MM.1S (cell line): ENCODE results near the gene SPAG17.

Experiments used
- DNase-seq: peaks from one replicate; pipeline ENCODE4 v3.0.0-alpha.2; 2015
- H2AFZ ChIP-seq: fragments of 300-600 bp; sonication (generic); 2 replicates; pipeline ENCODE4 v1.6.0; 2016; ENCODE audit warnings: antibody characterized with exemption, low read length
- H3F3A ChIP-seq: fragments of 300-600 bp; sonication (generic); 2 replicates; pipeline ENCODE4 v1.6.1; 2016; ENCODE audit warnings: mild to moderate bottlenecking, antibody characterized with exemption, low read length, moderate library complexity, mixed read lengths; ENCODE audit not compliant: insufficient read depth
- H3K27ac ChIP-seq: fragments of 300-600 bp; sonication (generic); 2 replicates; pipeline ENCODE4 v1.5.1; 2016; ENCODE audit warnings: mild to moderate bottlenecking, low read length
- H3K27me3 ChIP-seq: fragments of 300-600 bp; sonication (generic); replicated peaks from 2 replicates; pipeline ENCODE4 v1.6.0; 2016; ENCODE audit warnings: low read length; ENCODE audit not compliant: insufficient read depth
- H3K36me3 ChIP-seq: fragments of 300-600 bp; sonication (generic); replicated peaks from 2 replicates; pipeline ENCODE4 v1.6.1; 2016; ENCODE audit warnings: mild to moderate bottlenecking, low read length, mixed read lengths; ENCODE audit not compliant: insufficient read depth
- H3K4me1 ChIP-seq: fragments of 300-600 bp; sonication (generic); 2 replicates; pipeline ENCODE4 v1.6.1; 2016; ENCODE audit warnings: low read length, mixed read lengths
- H3K4me2 ChIP-seq: fragments of 300-600 bp; sonication (generic); 2 replicates; pipeline ENCODE4 v1.6.0; 2016; ENCODE audit warnings: low read depth, low read length
- H3K4me3 ChIP-seq: fragments of 300-600 bp; sonication (generic); 2 replicates; pipeline ENCODE4 v1.5.1; 2016; ENCODE audit warnings: low read length, mixed read lengths
- H3K79me2 ChIP-seq: fragments of 300-600 bp; sonication (generic); 2 replicates; pipeline ENCODE4 v1.6.1; 2016; ENCODE audit warnings: mixed run types, low read length, mixed read lengths
- H3K9ac ChIP-seq: fragments of 300-600 bp; sonication (generic); 2 replicates; pipeline ENCODE4 v1.6.1; 2016; ENCODE audit warnings: low read length, mixed read lengths
- H3K9me2 ChIP-seq: fragments of 300-600 bp; sonication (generic); replicated peaks from 2 replicates; pipeline ENCODE4 v1.6.1; 2016; ENCODE audit warnings: mild to moderate bottlenecking, low read length, mixed read lengths; ENCODE audit not compliant: insufficient read depth
- H3K9me3 ChIP-seq: fragments of 300-600 bp; sonication (generic); replicated peaks from 2 replicates; pipeline ENCODE4 v1.6.1; 2016; ENCODE audit warnings: mild to moderate bottlenecking, low read length, mixed read lengths; ENCODE audit not compliant: insufficient read depth
- H4K20me1 ChIP-seq: fragments of 300-600 bp; sonication (generic); 2 replicates; pipeline ENCODE4 v1.6.1; 2016; ENCODE audit warnings: mild to moderate bottlenecking, low read length, moderate library complexity, mixed read lengths; ENCODE audit not compliant: insufficient read depth
- CTCF ChIP-seq: fragments of 300-600 bp; sonication (generic); IDR thresholded peaks from 2 replicates; pipeline ENCODE4 v1.5.1; 2016; ENCODE audit warnings: antibody characterized with exemption, low read length, mixed read lengths
- EZH2 ChIP-seq: fragments of 300-600 bp; sonication (generic); optimal IDR thresholded peaks from 2 replicates; pipeline ENCODE3; 2017; ENCODE audit warnings: low read depth, mild to moderate bottlenecking, antibody characterized with exemption, low read length, mixed read lengths
- EZH2phosphoT487 ChIP-seq: fragments of 300-600 bp; sonication (generic); IDR thresholded peaks from 2 replicates; pipeline ENCODE4 v1.6.1; 2018; ENCODE audit warnings: antibody characterized with exemption, low read length

Gene SPAG17

GRCh38 chr1:117964290-117965038 lies 220.6 kb downstream of the SPAG17 start:
- Histone ChIP-seq H2AFZ (no peak overlapping the region), H3F3A (no peaks in the 10 kb centered on the region), H3K9me2 (no peaks in the 10 kb centered on the region), H3K27me3 (no peaks in the 10 kb centered on the region), H3K9ac (no peak overlapping the region), H3K4me1 (no peaks in the 10 kb centered on the region), H3K79me2 (no peaks in the 10 kb centered on the region), H3K9me3 (no peaks in the 10 kb centered on the region), H3K36me3 (no peaks in the 10 kb centered on the region), H3K27ac (no peak overlapping the region), H4K20me1 (no peaks in the 10 kb centered on the region), H3K4me2 (no peak overlapping the region), H3K4me3 (no peak overlapping the region)
- no peak for DNase-seq
- TF ChIP-seq EZH2phosphoT487 = no peak

- H4K20me1 ChIP-seq = no peaks in the 10 kb centered on the region
- no peaks in the 10 kb centered on the region for H3K79me2 ChIP-seq
- no peaks in the 10 kb centered on the region for H3K9me2 ChIP-seq
- DNase-seq = no peak
- H3K4me2 ChIP-seq = no peak overlapping the region
- H3K4me1 ChIP-seq = no peaks in the 10 kb centered on the region
- H3K4me3 ChIP-seq = no peak overlapping the region
- no peak overlapping the region for H3K9ac ChIP-seq
- H3K36me3 ChIP-seq = no peaks in the 10 kb centered on the region
- no peaks in the 10 kb centered on the region for H3F3A ChIP-seq
- no peak for TF ChIP-seq EZH2phosphoT487
- no peak for TF ChIP-seq CTCF
- TF ChIP-seq EZH2 = no peak
- H3K27ac ChIP-seq = no peak overlapping the region
- H3K27me3 ChIP-seq = no peaks in the 10 kb centered on the region
- no peaks in the 10 kb centered on the region for H3K9me3 ChIP-seq
- no peak overlapping the region for H2AFZ ChIP-seq
These were observed 225.7 kb downstream of the SPAG17 start for GRCh38 chr1:117959364-117959763.

GRCh38 chr1:117952386-117952785 lies 232.6 kb downstream of the SPAG17 start:
- Histone ChIP-seq H4K20me1 (no peaks in the 10 kb centered on the region), H3F3A (no peaks in the 10 kb centered on the region), H3K9ac (no peak overlapping the region), H3K4me1 (no peaks in the 10 kb centered on the region), H3K36me3 (no peaks in the 10 kb centered on the region; the same call in 1 of the 2 replicates), H3K27me3 (no peaks in the 10 kb centered on the region), H3K27ac (no peak overlapping the region), H3K4me3 (no peak overlapping the region), H3K9me2 (no peaks in the 10 kb centered on the region), H3K4me2 (no peak overlapping the region), H3K9me3 (no peaks in the 10 kb centered on the region), H3K79me2 (no peaks in the 10 kb centered on the region), H2AFZ (no peak overlapping the region)
- no peak for DNase-seq
- TF ChIP-seq EZH2 (no peak), CTCF (no peak), EZH2phosphoT487 (no peak)

- no peak overlapping the region for H3K27ac ChIP-seq
- DNase-seq = no peak
- TF ChIP-seq EZH2phosphoT487 (no peak), EZH2 (no peak), CTCF (no peak)
- no peak overlapping the region for H2AFZ ChIP-seq
- no peak overlapping the region for H3K4me3 ChIP-seq
- no peak overlapping the region for H3K9ac ChIP-seq
- no peaks in the 10 kb centered on the region for H3K4me1 ChIP-seq
- H3K79me2 ChIP-seq = no peaks in the 10 kb centered on the region
- no peaks in the 10 kb centered on the region for H3F3A ChIP-seq
- H4K20me1 ChIP-seq = no peaks in the 10 kb centered on the region
- H3K9me3 ChIP-seq = no peaks in the 10 kb centered on the region
- H3K9me2 ChIP-seq = no peaks in the 10 kb centered on the region
- no peaks in the 10 kb centered on the region for H3K27me3 ChIP-seq
- H3K4me2 ChIP-seq = no peak overlapping the region
- H3K36me3 ChIP-seq = no peaks in the 10 kb centered on the region; the same call in 1 of the 2 replicates
These were observed 242.7 kb downstream of the SPAG17 start for GRCh38 chr1:117942293-117942692.
